K562 (cell line): Measurements from ENCODE around the gene CCDC28B.

Source experiments
- CTCF ChIP-seq, 3 experiments: IDR thresholded peaks in 2 of 3; conservative IDR thresholded peaks in 1 of 3; 2 replicates each; pipeline ENCODE4 v1.5.1; 2011 to 2012; ENCODE audit warnings: low read length in 3 of 3, mild to moderate bottlenecking in 3 of 3, control low read depth in 2 of 3, improper control_type of control experiment in 1 of 3, inconsistent platforms in 1 of 3, low read depth in 1 of 3, mixed read lengths in 1 of 3, moderate library complexity in 1 of 3; ENCODE audit not compliant: insufficient read depth in 2 of 3
- CUX1 ChIP-seq: fragments of 200-800 bp; sonication (Bioruptor generic); IDR thresholded peaks from 2 replicates; pipeline ENCODE4 v1.6.1; 2016; ENCODE audit warnings: missing genetic modification characterization, missing compliant biosample characterization
- EZH2 ChIP-seq: IDR thresholded peaks from 2 replicates; pipeline ENCODE4 v1.6.1; 2012; ENCODE audit warnings: low read depth, mild to moderate bottlenecking, inconsistent platforms, low read length, borderline replicate concordance
- FOXM1 ChIP-seq, 2 experiments: fragments of 450-650 bp in 1 of 2; sonication (generic) in 1 of 2; formaldehyde crosslinking in 1 of 2; IDR thresholded peaks; 2 replicates each; pipeline versions ENCODE4 v1.6.1 to v1.9.0; 2017 to 2022; ENCODE audit warnings: low read depth in 2 of 2, mild to moderate bottlenecking in 2 of 2, missing genetic modification reagents in 1 of 2, moderate library complexity in 1 of 2
- HIVEP1 ChIP-seq: fragments of 250-450 bp; sonication (Bioruptor Pico); IDR thresholded peaks from 2 replicates; pipeline ENCODE4 v1.4.0; 2020; ENCODE audit warnings: mild to moderate bottlenecking
- HNRNPH1 ChIP-seq: fragments of 200-400 bp; formaldehyde crosslinking; optimal IDR thresholded peaks from 2 replicates; pipeline ENCODE3; 2017; ENCODE audit warnings: low read depth, mild to moderate bottlenecking, low read length, moderate library complexity
- MAFK ChIP-seq: IDR thresholded peaks from 2 replicates; pipeline ENCODE4 v1.6.1; 2011; ENCODE audit warnings: low read length, improper control_type of control experiment
- MYBL2 ChIP-seq, 2 experiments: fragments of 450-650 bp in 1 of 2; sonication (generic) in 1 of 2; formaldehyde crosslinking in 1 of 2; IDR thresholded peaks; 2 replicates each; pipeline versions ENCODE4 v1.6.1 to v1.8.1; 2017 to 2022; ENCODE audit warnings: borderline replicate concordance in 1 of 2, inconsistent platforms in 1 of 2, low read depth in 1 of 2, mild to moderate bottlenecking in 1 of 2, missing genetic modification reagents in 1 of 2, moderate library complexity in 1 of 2
- PATZ1 ChIP-seq: fragments of 250-450 bp; sonication (Bioruptor Pico); IDR thresholded peaks from 2 replicates; pipeline ENCODE4 v1.5.0; 2020; ENCODE audit warnings: mild to moderate bottlenecking, borderline replicate concordance
- POLR2AphosphoS5 ChIP-seq: IDR thresholded peaks from 2 replicates; pipeline ENCODE4 v1.6.1; 2011; ENCODE audit warnings: mild to moderate bottlenecking, low read depth, low read length, moderate library complexity; ENCODE audit not compliant: control insufficient read depth, insufficient read depth
- PRPF4 ChIP-seq: fragments of 200-400 bp; formaldehyde crosslinking; IDR thresholded peaks from one replicate; pipeline ENCODE4 v1.6.1; 2017; ENCODE audit warnings: low read length, low read depth, mild to moderate bottlenecking; ENCODE audit not compliant: insufficient read depth, poor library complexity, severe bottlenecking
- SMARCA5 ChIP-seq: fragments of 450-650 bp; IDR thresholded peaks from 2 replicates; pipeline ENCODE4 v1.6.1; 2016
- ZBED1 ChIP-seq: IDR thresholded peaks from 2 replicates; pipeline ENCODE4 v1.6.1; 2014
- ZBTB40 ChIP-seq, 2 experiments: fragments of 450-650 bp in 1 of 2; sonication (generic) in 1 of 2; formaldehyde crosslinking in 1 of 2; IDR thresholded peaks; 2 replicates each; pipeline versions ENCODE4 v1.7.1 to v1.9.0; 2016 to 2022; ENCODE audit warnings: inconsistent platforms in 1 of 2, mild to moderate bottlenecking in 1 of 2, missing genetic modification reagents in 1 of 2

GRCh38 chr1:32172621-32173245, 27.7 kb upstream of the CCDC28B start:
- TF ChIP-seq PRPF4 (no peak), POLR2AphosphoS5 (no peak), CTCF (IDR thresholded peaks at IDR 0.05 in 2 of 3, conservative IDR thresholded peaks at IDR 0.05 in 1 of 3; ENCODE audit: insufficient read depth in 2 of 3, low read depth in 1 of 3, low read length in 3 of 3) (no peak), HNRNPH1 (no peak), SMARCA5 (no peak), EZH2 (no peak), CUX1 (no peak), ZBTB40 (IDR thresholded peaks at IDR 0.05) (no peak), ZBTB40 (CRISPR knock-in tag; IDR thresholded peaks at IDR 0.05) (no peak), MAFK (no peak), FOXM1 (IDR thresholded peaks at IDR 0.05; ENCODE audit: low read depth) (no peak), FOXM1 (CRISPR knock-in tag; IDR thresholded peaks at IDR 0.05; ENCODE audit: low read depth) (no peak), HIVEP1 (CRISPR knock-in tag) (no peak), MYBL2 (IDR thresholded peaks at IDR 0.05; ENCODE audit: low read depth) (no peak), MYBL2 (CRISPR knock-in tag; IDR thresholded peaks at IDR 0.05; ENCODE audit: borderline replicate concordance) (no peak), PATZ1 (CRISPR knock-in tag) (no peak), ZBED1 (no peak)
